Uterus (tissue), 4 donors: ENCODE results near the gene KCNJ3. TPM values are rescaled to one million over a fixed set of nuclear protein-coding genes. Genes with fewer than 3 reads are reported as not detected.

Source experiments
- DNase-seq, 2 donors: peaks; one replicate each; pipeline ENCODE4 v3.0.0-alpha.2; 2019 to 2020
- H3K27ac ChIP-seq, 2 donors: fragments of 200-600 bp; sonication (generic); 1 replicate in 1 of 2; 2 replicates in 1 of 2; pipeline ENCODE4 v1.5.1; 2016 to 2018
- H3K27me3 ChIP-seq, 2 donors: fragments of 200-600 bp; sonication (generic); one replicate each; pipeline ENCODE4 v1.5.1; 2018 to 2019; ENCODE audit warnings: control low read depth in 1 of 2
- H3K36me3 ChIP-seq, 2 donors: fragments of 200-600 bp; sonication (generic); one replicate each; pipeline ENCODE4 v1.5.1; 2019; ENCODE audit warnings: control low read depth in 1 of 2
- H3K4me1 ChIP-seq, 2 donors: fragments of 200-600 bp; sonication (generic); one replicate each; pipeline ENCODE4 v1.5.1; 2018 to 2019; ENCODE audit warnings: control low read depth in 1 of 2
- H3K4me3 ChIP-seq, 2 donors: fragments of 200-600 bp; sonication (generic); 1 replicate in 1 of 2; 2 replicates in 1 of 2; pipeline ENCODE4 v1.5.1; 2018 to 2019; ENCODE audit warnings: mild to moderate bottlenecking in 1 of 2
- H3K9me3 ChIP-seq, 2 donors: fragments of 200-600 bp; sonication (generic); one replicate each; pipeline ENCODE4 v1.5.1; 2019; ENCODE audit warnings: control low read depth in 1 of 2
- CTCF ChIP-seq, 4 experiments: fragments of 200-600 bp in 2 of 4; fragments of 450-650 bp in 2 of 4; sonication (generic) in 2 of 4; IDR thresholded peaks; one replicate each; pipeline ENCODE4 v1.5.1; 2016 to 2019; ENCODE audit warnings: antibody characterized with exemption in 4 of 4, mild to moderate bottlenecking in 2 of 4, moderate library complexity in 1 of 4
- POLR2A ChIP-seq, 2 donors: fragments of 450-650 bp; IDR thresholded peaks; one replicate each; pipeline ENCODE4 v1.6.1; 2016; ENCODE audit warnings: antibody characterized with exemption in 2 of 2, mild to moderate bottlenecking in 1 of 2, moderate library complexity in 1 of 2
- intact Hi-C: fragments of 100-400 bp; cut with DNase I; formaldehyde crosslinking; loops from one replicate; pipeline ENCODE4 v1.15.1; 2023; ENCODE audit warnings: low total_unique reads
- total RNA-seq, 4 donors: library from RNA; depleted of rRNA in 3 of 4; stranded (reverse); fragments of >200 nt in 3 of 4; gene quantifications; one replicate each; pipeline versions ENCODE4 v1.1.0 to v1.2.4, GENCODE V29; 2014 to 2023
- donor health status: DM: yes; HTN: yes; CAD: no.

The KCNJ3 gene
- total RNA-seq, 4 donors from 2014 or later, result 0.69 to 0.91 TPM; not detected in 2

GRCh38 chr2:154794406-154794805, 95.9 kb downstream of the KCNJ3 start:
- Histone ChIP-seq H3K36me3 (no peaks in the 10 kb centered on the region), H3K4me1 (no peaks in the 10 kb centered on the region), H3K27me3 (no peaks in the 10 kb centered on the region), H3K4me3 (no peak overlapping the region), H3K27ac (no peak overlapping the region), H3K9me3 (no peaks in the 10 kb centered on the region)
- TF ChIP-seq CTCF (IDR thresholded peaks at IDR 0.05), result no peak
- no peak for TF ChIP-seq POLR2A (IDR thresholded peaks at IDR 0.05)
- DNase-seq, result no peak
- intact Hi-C loops, result no loop called here

GRCh38 chr2:154795651-154796050, 97.2 kb downstream of the KCNJ3 start:
- Histone ChIP-seq H3K27me3 (no peaks in the 10 kb centered on the region), H3K36me3 (no peaks in the 10 kb centered on the region), H3K27ac (no peak overlapping the region), H3K4me1 (no peaks in the 10 kb centered on the region), H3K4me3 (no peak overlapping the region), H3K9me3 (no peaks in the 10 kb centered on the region)
- TF ChIP-seq CTCF (IDR thresholded peaks at IDR 0.05) (no peak), POLR2A (IDR thresholded peaks at IDR 0.05) (no peak)
- no peak for DNase-seq
- intact Hi-C loops, result no loop called here

- Histone ChIP-seq H3K27ac (no peak overlapping the region), H3K4me3 (no peak overlapping the region), H3K4me1 (no peaks in the 10 kb centered on the region), H3K27me3 (no peaks in the 10 kb centered on the region), H3K36me3 (no peaks in the 10 kb centered on the region), H3K9me3 (no peaks in the 10 kb centered on the region)
- intact Hi-C loops, result no loop called here
- no peak for DNase-seq
- TF ChIP-seq POLR2A (IDR thresholded peaks at IDR 0.05) (no peak), CTCF (IDR thresholded peaks at IDR 0.05) (no peak)
Observed at GRCh38 chr2:154804451-154804850, 106.0 kb downstream of the KCNJ3 start.

- Histone ChIP-seq H3K36me3 (no peaks in the 10 kb centered on the region), H3K27me3 (peaks cover 0 to 3% of the 10 kb centered on the region in 2 donors), H3K4me3 (no peak overlapping the region), H3K9me3 (no peaks in the 10 kb centered on the region), H3K27ac (no peak overlapping the region), H3K4me1 (no peaks in the 10 kb centered on the region)
- no peak for DNase-seq
- intact Hi-C loops, result no loop called here
- TF ChIP-seq POLR2A (IDR thresholded peaks at IDR 0.05), result no peak
- TF ChIP-seq CTCF (IDR thresholded peaks at IDR 0.05), result no peak
Observed at GRCh38 chr2:154813636-154814035, 115.1 kb downstream of the KCNJ3 start.

GRCh38 chr2:154814856-154815255, 116.4 kb downstream of the KCNJ3 start:
- Histone ChIP-seq H3K27ac (no peak overlapping the region), H3K4me3 (no peak overlapping the region), H3K4me1 (no peaks in the 10 kb centered on the region), H3K36me3 (no peaks in the 10 kb centered on the region), H3K27me3 (peaks cover 0 to 3% of the 10 kb centered on the region in 2 donors), H3K9me3 (no peaks in the 10 kb centered on the region)
- no peak for DNase-seq
- TF ChIP-seq POLR2A (IDR thresholded peaks at IDR 0.05), result no peak
- no peak for TF ChIP-seq CTCF (IDR thresholded peaks at IDR 0.05)
- intact Hi-C loops, result no loop called here
